ENCODE data around the gene TRPM6.
A peak's percentile ranks its signal among the peaks of the same experiment; 100 is the strongest.

TRPM6 gene

GRCh38 chr9:74770508-74771261 is 117.0 kb downstream of the TRPM6 start:
- DNase-seq: peak; percentile 13

GRCh38 chr9:74765481-74765971 is 122.2 kb downstream of the TRPM6 start:
- no peak for DNase-seq

GRCh38 chr9:74762950-74763349 is 124.8 kb downstream of the TRPM6 start:
- DNase-seq: no peak

- no peak for DNase-seq
These were observed 127.6 kb downstream of the TRPM6 start for GRCh38 chr9:74760031-74760700.

GRCh38 chr9:74755999-74756398 is 131.7 kb downstream of the TRPM6 start:
- no peak for DNase-seq

- no peak for DNase-seq
These were observed 132.4 kb downstream of the TRPM6 start for GRCh38 chr9:74755355-74755754.

- no peak for DNase-seq
These were observed 134.1 kb downstream of the TRPM6 start for GRCh38 chr9:74753650-74754049.

GRCh38 chr9:74748966-74749365 is 138.8 kb downstream of the TRPM6 start:
- DNase-seq: no peak

GRCh38 chr9:74742792-74743730 is 144.7 kb downstream of the TRPM6 start:
- DNase-seq: peak; percentile 20

- DNase-seq: peak; percentile 4
These were observed 145.4 kb downstream of the TRPM6 start for GRCh38 chr9:74742191-74742790.

GRCh38 chr9:74736646-74737045 is 151.1 kb downstream of the TRPM6 start:
- DNase-seq: no peak

GRCh38 chr9:74735761-74736160 is 152.0 kb downstream of the TRPM6 start:
- no peak for DNase-seq

GRCh38 chr9:74729136-74729695 is 158.5 kb downstream of the TRPM6 start:
- DNase-seq: no peak

- no peak for DNase-seq
These were observed 159.5 kb downstream of the TRPM6 start for GRCh38 chr9:74728176-74728575.

GRCh38 chr9:74726581-74726980 is 161.1 kb downstream of the TRPM6 start:
- DNase-seq: no peak

GRCh38 chr9:74724317-74724716 is 163.4 kb downstream of the TRPM6 start:
- DNase-seq: no peak

GRCh38 chr9:74721696-74722660 is 165.7 kb downstream of the TRPM6 start:
- DNase-seq: no peak

- no peak for DNase-seq
These were observed 168.4 kb downstream of the TRPM6 start for GRCh38 chr9:74719306-74719705.

GRCh38 chr9:74718709-74719108 is 169.0 kb downstream of the TRPM6 start:
- no peak for DNase-seq

GRCh38 chr9:74711341-74711740 is 176.4 kb downstream of the TRPM6 start:
- no peak for DNase-seq

- DNase-seq: no peak
These were observed 190.2 kb downstream of the TRPM6 start for GRCh38 chr9:74697535-74697934.

All from COR-L47 (cell line).